ENCODE measurements around the gene RAD50. TPM values are rescaled to one million over a fixed set of nuclear protein-coding genes. Genes with fewer than 3 reads are reported as not detected.
"Not testable (repeated sequence)": the region's sequence is repeated elsewhere in the genome, so short reads cannot be mapped to it uniquely, and the experiment has no call there.

RAD50 gene
- total RNA-seq, 1 experiment from 2014 or later: 32.5 TPM

- no peak for DNase-seq (ENCODE audit: low spot score)
Measured at GRCh38 chr5:132629230-132629944, 72.6 kb downstream of the RAD50 start.

GRCh38 chr5:132633587-132633986, 76.8 kb downstream of the RAD50 start:
- DNase-seq (ENCODE audit: low spot score): not testable (repeated sequence)

- no peak for DNase-seq (ENCODE audit: low spot score)
Measured at GRCh38 chr5:132635873-132636272, 79.1 kb downstream of the RAD50 start.

- no peak for DNase-seq (ENCODE audit: low spot score)
Measured at GRCh38 chr5:132637241-132637640, 80.5 kb downstream of the RAD50 start.

- DNase-seq (ENCODE audit: low spot score): no peak
Measured at GRCh38 chr5:132639706-132640130, 82.9 kb downstream of the RAD50 start.

DNA sequence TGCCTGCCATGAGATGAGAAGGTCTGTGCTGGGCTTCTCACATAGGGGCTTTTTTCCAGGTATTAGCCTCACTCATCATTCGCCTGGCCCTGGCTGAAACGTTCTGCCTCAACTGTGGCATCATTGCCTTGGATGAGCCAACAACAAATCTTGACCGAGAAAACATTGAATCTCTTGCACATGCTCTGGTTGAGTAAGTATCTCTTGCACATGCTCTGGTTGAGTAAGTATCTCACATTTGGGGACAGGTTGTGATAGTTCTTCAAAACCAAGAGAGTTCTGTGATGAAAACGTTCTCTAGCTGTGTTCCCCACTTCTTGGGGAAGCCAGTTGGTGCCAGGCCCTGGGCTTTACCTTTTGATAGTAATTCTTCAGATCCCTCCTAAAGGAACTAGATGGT, 83.8 kb downstream of the RAD50 start:
- DNase-seq (ENCODE audit: low spot score): no peak

DNA sequence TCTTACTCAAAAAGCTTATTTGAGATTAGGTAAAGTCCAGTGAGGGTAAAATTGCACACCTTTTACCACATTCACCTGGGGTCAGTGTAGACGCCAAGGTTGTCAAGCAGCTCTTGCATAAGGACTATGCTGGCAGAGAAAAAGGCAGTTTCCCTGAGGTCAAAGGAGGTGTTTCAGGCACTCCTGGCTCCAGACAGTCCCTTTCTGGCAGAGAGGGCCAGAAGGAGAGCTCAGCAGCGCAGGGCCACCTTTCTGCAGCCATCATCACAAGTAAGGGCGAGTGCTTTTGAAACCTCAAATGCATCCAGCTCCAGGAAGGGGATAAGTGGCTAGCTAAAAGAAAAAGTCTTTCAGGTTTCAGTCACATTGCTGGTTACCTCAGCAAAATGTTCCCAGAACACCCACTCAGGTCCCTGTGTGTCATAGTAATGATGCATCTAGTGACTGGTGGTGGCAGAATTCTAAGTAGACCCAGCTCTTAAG, 84.5 kb downstream of the RAD50 start:
- no peak for DNase-seq (ENCODE audit: low spot score)

- DNase-seq (ENCODE audit: low spot score): no peak
Measured at GRCh38 chr5:132641841-132642240, 85.1 kb downstream of the RAD50 start.

- DNase-seq (ENCODE audit: low spot score): no peak
Measured at GRCh38 chr5:132644177-132644576, 87.4 kb downstream of the RAD50 start.

DNA sequence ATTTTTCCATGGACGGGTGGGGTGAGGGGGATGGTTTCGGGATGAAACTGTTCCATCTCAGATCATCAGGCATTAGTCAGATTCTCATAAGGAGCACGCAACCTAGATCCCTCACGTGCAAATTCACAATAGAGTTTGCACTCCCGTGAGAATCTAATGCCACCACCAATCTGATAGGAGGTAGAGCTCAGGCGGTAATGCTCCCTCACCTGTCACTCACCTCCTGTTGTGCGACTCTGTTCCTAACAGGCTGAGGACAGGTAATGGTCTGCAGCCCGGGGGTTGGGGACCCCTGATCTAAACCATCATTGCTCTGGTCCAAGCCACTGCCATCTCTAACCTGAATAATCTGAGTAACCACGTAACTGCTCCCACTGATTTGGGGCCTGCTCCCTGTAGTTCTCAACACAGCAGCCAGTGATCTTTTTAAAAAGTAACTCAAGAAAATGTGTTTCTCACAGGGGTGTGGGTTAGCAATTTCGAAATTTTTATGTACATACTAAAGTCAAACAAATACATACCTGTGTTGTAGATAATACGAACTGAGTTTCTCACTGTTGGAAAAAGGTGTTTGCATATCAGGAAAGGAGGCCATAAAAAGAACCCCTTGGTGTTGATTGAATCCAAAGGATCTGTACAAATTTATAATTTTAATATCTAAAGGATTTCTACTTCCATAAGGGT, 89.9 kb downstream of the RAD50 start:
- DNase-seq (ENCODE audit: low spot score): no peak

DNA sequence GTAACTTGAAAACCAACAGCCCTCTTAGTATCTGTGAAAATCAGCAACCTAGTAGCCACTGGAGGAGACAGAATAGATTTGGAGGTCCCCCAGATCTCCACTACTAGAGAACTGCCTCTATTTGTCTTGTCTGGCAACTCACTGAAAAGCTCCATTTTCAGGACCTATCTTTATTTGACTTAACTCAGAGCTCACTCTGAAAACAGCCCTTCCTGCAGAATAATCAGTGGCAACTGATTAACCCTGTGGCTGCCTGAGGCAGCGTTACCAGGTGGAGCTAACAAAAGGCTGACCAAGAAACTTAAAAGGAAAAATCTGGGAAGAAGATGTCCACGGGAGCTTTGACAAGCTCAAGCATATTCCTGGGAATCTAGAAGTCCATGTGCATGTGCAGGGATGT, 90.7 kb downstream of the RAD50 start:
- no peak for DNase-seq (ENCODE audit: low spot score)

DNA sequence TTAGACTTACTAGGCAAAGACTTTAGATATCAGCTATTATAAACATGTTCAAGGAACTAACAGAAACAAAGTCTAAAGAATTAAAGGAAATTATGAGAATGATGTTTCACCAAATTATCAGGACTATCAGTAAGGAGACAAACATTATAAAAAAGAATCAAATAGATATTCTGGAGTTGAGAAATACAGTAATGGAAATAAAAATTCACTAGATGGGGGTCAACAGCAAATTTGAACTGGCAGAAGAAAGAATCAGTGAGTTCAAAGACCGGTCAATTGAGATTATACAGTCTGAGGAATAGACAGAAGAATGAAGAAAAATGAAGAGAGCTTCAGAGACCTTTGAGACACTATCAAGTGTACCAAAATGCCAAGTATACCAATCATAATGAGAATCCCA, 91.6 kb downstream of the RAD50 start:
- DNase-seq (ENCODE audit: low spot score): no peak

GRCh38 chr5:132651838-132652469, 95.2 kb downstream of the RAD50 start:
- no peak for DNase-seq (ENCODE audit: low spot score)

GRCh38 chr5:132653716-132654115, 96.9 kb downstream of the RAD50 start:
- no peak for DNase-seq (ENCODE audit: low spot score)

- no peak for DNase-seq (ENCODE audit: low spot score)
Measured at GRCh38 chr5:132655821-132656773, 99.3 kb downstream of the RAD50 start.

GRCh38 chr5:132656774-132657355, 100.1 kb downstream of the RAD50 start:
- DNase-seq (ENCODE audit: low spot score): no peak

- no peak for DNase-seq (ENCODE audit: low spot score)
Measured at GRCh38 chr5:132657676-132658380, 101.1 kb downstream of the RAD50 start, which contains the start of gene IL13. Gene IL13 (plus strand): TSS chr5:132658173. CDS start chr5:132658187, 14 bp downstream.

DNA sequence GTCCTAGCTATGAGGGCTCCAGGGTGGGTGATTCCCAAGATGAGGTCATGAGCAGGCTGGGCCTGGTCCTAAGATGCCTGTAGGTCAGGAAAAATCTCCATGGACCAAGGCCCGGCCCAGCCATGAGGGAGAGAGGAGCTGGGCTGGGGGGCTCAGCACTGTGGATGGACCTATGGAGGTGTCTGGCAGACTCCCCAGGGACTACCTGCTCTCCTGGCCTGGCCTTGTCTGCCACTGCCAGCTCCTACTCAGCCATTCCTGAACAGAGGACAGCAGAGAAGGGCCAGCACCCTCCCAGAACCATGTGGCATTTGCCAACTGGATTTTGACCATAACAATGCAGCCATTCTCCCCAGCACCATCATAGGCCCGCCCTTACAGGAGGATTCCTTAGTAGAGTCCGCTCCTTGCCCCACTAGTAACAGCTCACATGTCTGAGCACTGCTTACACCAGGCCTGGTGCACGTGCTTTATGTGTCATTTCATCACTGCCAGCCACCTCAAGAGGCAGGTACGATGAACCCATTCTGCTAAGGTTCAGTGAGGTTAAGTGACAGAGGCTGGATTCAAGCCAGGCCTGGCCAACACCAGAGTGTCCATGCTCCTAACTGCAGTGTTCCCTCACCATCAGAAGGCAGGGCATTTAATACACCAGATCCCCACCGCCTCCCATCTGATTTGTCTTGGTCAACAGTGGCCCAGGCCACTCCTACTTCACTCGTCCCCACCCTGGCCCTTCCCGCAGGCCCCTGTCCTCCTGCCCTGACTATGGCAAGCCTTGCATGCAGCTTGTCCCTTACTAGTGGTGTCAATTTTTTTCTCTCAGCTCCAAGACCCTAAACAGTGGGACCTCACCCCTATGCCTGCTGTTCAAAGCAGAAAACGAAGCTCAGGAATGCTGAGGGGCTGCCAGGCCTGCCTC, 101.9 kb downstream of the RAD50 start:
- DNase-seq (ENCODE audit: low spot score): no peak

Measured in A172 (cell line).